ENCODE results near the gene DHX58.
"Not testable (repeated sequence)": the region's sequence is repeated elsewhere in the genome, so short reads cannot be mapped to it uniquely, and the experiment has no call there.

DHX58 gene

GRCh38 chr17:42112552-42113176 is at the start of gene DHX58:
Gene DHX58 (minus strand): TSS chr17:42112714. CDS start chr17:42111892, 822 bp downstream.
- DNase-seq = peak; percentile 83

- DNase-seq = no peak
Measured at GRCh38 chr17:42160531-42160910, 48.0 kb upstream of the DHX58 start.

GRCh38 chr17:42159796-42160530 is 47.4 kb upstream of the DHX58 start:
- no peak for DNase-seq

GRCh38 chr17:42155614-42156045 is 43.1 kb upstream of the DHX58 start:
- no peak for DNase-seq

- DNase-seq = no peak
Measured at GRCh38 chr17:42153919-42154742, 41.6 kb upstream of the DHX58 start.

GRCh38 chr17:42146911-42147607 is 34.5 kb upstream of the DHX58 start:
- DNase-seq = no peak

GRCh38 chr17:42143138-42143537 is 30.6 kb upstream of the DHX58 start:
- DNase-seq = not testable (repeated sequence)

GRCh38 chr17:42142371-42142896 is 29.9 kb upstream of the DHX58 start:
- no peak for DNase-seq

- DNase-seq = no peak
Measured at GRCh38 chr17:42141382-42141781, 28.9 kb upstream of the DHX58 start.

GRCh38 chr17:42140690-42141089 is 28.2 kb upstream of the DHX58 start:
- DNase-seq = not testable (repeated sequence)

GRCh38 chr17:42138749-42139492 is 26.4 kb upstream of the DHX58 start:
- DNase-seq = no peak

- no peak for DNase-seq
Measured at GRCh38 chr17:42136654-42137051, 24.1 kb upstream of the DHX58 start.

- no peak for DNase-seq
Measured at GRCh38 chr17:42135664-42136653, 23.4 kb upstream of the DHX58 start.

GRCh38 chr17:42135151-42135550 is 22.6 kb upstream of the DHX58 start:
- DNase-seq = no peak

GRCh38 chr17:42133461-42134041 is 21.0 kb upstream of the DHX58 start:
- peak; percentile 37 for DNase-seq

- peak; percentile 61 for DNase-seq
Measured at GRCh38 chr17:42132941-42133340, 20.4 kb upstream of the DHX58 start.

GRCh38 chr17:42131981-42132432 is 19.5 kb upstream of the DHX58 start:
- no peak for DNase-seq

- no peak for DNase-seq
Measured at GRCh38 chr17:42131232-42131631, 18.7 kb upstream of the DHX58 start.

GRCh38 chr17:42130310-42130936 is 17.9 kb upstream of the DHX58 start:
- DNase-seq = no peak

Data from stimulated activated CD4-positive, alpha-beta T cell treated with anti-CD3 and anti-CD28 coated beads, Interleukin-15, amount 100 ng/mL, for 24 hours (primary cell).